ENCODE measurements around the gene RAD51C.
"Not testable (repeated sequence)": the region's sequence is repeated elsewhere in the genome, so short reads cannot be mapped to it uniquely, and the experiment has no call there.

The RAD51C gene

DNA sequence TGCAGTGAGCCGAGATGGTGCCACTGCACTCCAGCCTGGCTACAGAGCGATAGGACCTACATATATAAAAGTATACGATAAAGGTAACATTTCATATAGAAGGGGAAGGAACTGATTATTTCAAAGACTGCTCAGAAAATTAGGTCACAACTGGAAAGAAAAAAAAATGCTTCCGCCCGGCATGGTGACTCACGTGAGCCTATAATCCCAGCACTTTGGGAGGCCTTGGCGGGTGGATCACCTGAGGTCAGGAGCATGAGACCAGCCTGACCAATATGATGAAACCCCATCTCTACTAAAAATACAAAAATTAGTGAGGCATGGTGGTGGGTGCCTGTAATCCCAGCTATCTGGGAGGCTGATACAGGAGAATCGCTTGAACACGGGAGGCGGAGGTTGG, 8.4 kb upstream of the RAD51C start:
- DNase-seq (ENCODE audit: low read depth): no peak

DNA sequence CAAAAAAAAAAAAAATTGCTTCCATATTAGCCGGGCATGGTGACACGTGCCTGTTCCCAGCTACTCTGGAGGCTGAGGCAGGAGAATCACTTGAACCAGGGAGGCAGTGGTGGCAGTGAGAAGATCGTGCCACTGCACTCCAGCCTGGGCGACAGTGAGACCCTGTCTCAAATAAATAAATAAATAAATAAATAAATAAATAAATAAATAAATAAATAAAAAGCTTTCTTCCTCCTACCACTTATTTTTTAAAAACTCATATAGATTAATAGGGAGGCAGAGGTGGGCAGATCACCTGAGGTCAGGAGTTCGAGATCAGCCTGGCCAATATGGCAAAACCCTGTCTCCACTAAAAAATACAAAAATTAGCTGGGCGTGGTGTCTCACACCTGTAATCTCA, 7.9 kb upstream of the RAD51C start:
- DNase-seq (ENCODE audit: low read depth): not testable (repeated sequence)

DNA sequence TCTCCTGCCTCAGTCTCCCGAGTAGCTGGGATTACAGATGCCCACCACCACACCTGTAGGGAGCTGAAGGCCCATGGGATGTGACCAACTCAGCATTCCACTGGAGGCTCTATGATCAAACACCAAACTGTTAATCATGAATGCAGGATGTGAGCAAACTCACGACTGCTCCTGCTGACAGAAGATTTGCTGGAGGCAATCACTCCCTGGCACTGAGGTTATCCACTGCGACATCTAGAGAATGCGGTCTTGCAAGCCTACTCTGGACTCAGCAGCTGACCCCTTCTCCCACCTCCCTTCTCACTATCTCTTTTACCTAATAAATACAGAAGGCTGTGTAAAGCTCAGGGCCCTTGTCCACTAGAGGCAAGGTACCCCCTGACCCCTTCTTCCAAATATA, 5.4 kb upstream of the RAD51C start:
- DNase-seq (ENCODE audit: low read depth): no peak

DNA sequence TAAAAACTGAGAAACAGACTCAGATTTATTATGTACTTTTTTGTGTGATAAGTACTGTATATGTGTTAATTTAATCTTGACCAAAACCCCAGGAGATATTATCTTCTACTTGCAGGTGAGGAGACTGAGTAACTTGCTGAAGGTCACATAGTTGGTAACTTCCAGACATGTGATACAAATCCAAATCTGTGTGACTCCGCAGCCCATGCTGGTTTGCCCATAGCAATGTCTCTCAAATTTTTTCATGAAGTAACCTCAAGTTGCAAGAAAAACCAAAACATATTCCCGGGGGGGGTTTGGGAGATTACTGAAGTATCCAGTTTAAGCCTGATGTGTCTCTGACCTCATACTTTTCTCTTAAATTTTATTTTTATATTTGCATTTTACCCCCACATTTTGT, 3.9 kb upstream of the RAD51C start:
- no peak for DNase-seq (ENCODE audit: low read depth)

DNA sequence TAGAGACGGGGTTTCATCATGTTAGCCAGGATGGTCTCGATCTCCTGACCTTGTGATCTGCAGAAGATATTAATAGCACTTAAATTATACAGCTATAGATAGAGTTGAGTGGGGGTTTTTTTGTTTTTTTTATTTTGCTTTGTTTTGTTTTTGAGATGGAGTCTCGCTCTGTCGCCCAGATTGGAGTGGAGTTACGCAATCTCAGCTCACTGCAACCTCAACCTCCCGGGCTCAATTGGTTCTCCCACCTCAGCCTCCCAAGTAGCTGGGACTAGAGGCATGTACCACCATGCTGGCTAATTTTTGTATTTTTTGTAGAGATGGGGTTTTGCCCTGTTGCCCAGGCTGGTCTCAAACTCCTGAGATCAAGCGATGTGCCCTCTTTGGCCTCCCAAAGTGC, 2.4 kb upstream of the RAD51C start:
- not testable (repeated sequence) for DNase-seq (ENCODE audit: low read depth)

DNA sequence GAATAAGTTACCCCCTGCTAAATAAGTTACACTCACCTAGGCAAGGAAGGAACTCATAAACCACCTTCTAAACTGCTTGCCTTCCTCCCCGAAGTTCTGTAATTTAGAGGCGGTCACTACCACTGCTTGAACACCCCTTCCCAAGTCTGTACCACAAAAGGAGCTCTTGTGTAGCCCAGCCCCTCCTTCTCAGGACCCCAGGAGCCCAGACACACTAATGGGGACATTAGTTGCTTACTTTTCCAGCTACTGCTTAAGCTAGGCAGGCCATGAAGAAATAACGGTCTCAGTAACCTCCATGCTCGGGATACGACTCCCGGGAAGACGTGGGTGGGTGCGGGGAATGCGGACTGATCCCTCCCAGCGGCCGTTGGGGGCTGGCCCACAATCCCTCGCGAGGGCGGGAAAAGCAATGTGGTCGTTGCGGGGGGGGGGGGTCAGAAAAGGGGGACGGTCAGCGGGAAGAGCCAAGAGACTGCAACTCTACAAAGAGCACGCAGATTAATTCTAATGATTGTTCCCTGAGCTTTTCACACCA, 632 bp upstream of the RAD51C start, which contains the start of gene TEX14:
TSS of gene TEX14 (minus strand) at position 345 of the 538 bp plus-strand sequence. CDS start 40,044 bp downstream, outside the sequence.
- DNase-seq (ENCODE audit: low read depth): no peak

DNA sequence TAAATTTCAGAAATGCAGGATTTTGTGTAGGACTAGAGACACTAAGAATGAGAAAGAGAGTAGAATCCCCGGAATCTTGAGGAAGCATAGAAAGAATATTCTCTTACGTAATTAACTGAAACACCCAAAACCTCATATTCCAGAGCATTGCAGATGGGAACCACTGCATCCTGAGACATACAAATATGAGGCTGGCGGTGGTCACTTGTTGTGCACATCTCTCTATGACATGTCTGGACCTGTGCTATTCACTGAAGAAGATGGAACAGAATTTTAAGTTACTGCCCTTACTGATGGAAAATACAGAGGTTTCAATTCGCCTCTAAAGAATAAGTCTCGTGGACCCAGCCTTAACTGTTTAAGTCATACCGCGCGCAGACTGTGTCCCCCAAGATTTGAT, 806 bp downstream of the RAD51C start:
- DNase-seq (ENCODE audit: low read depth): no peak

DNA sequence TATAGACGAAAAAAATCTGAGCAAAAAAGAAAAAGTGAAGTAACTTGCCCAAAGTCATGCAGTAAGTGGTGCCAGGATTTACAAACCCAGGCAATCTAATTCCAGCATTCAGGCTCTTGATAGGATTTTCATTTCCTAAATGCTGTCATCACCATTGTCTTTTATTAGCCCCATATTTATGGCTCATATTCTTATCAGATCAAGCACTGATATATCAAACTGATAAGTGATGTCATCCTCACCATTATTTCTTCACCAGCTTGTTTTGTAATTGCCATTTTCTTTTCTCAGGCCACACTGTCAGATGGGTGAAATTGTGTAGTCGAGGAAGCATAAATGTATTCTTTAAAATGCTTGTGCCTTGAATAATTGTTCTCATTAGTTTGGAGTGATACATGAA, 1.3 kb downstream of the RAD51C start:
- no peak for DNase-seq (ENCODE audit: low read depth)

DNA sequence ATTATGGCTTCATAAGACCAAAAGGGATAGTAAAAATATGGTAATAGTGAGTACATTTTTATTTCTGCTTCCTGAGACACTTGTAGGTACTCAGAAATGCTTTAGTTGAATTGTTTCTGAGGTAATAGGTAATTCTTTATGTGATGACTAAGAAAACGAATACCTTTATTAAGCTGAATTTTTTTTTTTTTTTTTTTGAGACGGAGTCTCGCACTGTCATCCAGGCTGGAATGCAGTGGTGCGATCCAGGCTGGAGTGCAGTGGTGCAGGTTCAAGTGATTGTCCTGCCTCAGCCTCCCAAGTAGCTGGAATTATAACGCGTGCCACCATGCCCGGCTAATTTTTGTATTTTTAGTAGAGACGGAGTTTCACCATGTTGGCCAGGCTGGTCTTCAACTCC, 1.9 kb downstream of the RAD51C start:
- no peak for DNase-seq (ENCODE audit: low read depth)

DNA sequence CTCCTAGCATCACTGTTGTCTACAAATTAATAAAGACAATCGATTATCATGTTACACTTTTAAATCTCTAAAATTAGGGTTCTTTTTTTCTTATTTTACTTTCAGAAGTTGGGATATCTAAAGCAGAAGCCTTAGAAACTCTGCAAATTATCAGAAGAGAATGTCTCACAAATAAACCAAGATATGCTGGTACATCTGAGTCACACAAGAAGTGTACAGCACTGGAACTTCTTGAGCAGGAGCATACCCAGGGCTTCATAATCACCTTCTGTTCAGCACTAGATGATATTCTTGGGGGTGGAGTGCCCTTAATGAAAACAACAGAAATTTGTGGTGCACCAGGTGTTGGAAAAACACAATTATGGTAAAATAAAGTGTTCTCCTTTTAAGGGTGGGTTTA, 2.4 kb downstream of the RAD51C start:
- no peak for DNase-seq (ENCODE audit: low read depth)

DNA sequence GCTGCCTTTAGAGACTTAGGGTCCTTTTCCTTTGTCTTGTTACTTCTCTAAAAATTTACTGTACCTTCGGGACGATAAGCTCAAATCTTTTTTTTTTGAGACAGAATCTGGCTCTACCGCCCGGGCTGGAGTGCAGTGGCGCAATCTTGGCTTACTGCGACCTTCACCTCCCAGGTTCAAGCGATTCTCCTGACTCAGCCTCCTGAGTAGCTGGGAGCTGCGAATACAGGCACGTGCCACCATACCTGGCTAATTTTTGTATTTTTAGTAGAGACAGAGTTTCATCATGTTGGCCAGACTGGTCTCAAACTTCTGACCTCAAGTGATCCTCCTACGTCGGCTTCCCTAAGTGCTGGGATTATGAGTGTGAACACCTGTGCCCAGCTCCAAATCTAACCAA, 7.4 kb downstream of the RAD51C start:
- no peak for DNase-seq (ENCODE audit: low read depth)

DNA sequence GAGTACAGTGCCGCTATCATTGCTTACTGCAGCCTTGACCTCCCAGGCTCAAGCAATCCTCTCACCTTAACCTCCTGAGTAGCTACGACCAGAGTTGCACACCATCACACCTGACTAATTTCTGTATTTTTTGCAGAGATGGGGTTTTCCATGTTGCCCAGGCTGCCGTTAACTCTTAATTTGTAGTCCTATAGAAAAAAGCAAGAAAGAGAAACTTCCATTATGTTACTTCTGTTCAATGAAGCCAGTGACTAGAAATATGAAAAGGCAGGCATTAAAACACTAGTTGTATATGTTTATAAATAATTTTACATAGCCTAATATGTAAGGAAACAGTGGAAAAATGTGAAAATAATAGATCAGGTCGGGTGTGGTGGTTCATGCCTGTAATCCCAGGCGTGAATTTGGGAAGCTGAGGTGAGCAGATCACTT, 9.7 kb downstream of the RAD51C start:
- DNase-seq (ENCODE audit: low read depth): no peak

DNA sequence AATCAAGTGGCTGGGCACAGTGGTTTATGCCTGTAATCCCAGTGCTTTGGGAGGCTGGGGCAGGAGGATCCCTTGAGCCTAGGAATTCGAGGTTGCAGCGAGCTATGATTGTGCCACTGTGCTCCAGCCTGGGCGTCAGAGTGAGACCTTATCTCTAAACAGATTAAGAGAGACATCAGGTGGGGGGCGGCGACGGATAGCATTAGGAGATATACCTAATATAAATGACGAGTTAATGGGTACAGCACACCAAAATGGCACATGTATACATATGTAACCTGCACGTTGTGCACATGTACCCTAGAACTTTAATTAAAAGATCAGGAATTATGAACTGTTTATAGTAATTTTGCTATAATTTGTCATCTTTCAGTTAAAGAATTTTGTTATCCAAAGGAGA, 10.3 kb downstream of the RAD51C start:
- DNase-seq (ENCODE audit: low read depth): no peak

DNA sequence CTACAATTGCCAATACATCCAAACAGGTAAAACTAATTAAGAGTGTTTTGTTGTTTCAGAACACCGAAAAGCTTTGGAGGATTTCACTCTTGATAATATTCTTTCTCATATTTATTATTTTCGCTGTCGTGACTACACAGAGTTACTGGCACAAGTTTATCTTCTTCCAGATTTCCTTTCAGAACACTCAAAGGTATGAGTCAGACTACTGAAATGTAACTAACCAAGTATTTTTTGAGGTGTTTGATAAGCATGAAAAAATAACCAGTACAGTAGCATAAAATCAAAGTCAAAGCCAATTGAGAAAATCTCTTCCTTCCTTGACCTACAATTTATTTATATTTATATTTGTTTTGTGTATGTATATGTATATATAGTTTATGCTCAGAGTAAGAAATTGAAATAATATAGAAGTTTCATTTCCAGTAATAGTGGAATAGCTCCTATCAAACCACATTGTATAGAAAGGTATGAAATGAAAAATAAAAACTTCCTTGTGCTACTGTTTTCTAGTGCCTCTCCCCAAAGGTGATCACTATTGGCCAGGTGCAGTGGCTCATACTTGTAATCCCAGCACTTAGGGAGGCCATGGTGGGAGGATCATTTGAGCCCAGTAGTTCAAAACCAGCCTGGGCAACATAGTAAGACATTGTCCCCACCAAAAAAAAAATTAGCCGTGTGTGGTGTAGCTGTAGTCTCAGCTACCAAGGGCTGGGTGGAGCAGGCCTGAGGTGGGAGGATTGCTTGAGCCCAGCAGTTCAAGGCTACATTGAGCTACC, 10.9 kb downstream of the RAD51C start:
- DNase-seq (ENCODE audit: low read depth): no peak

DNA sequence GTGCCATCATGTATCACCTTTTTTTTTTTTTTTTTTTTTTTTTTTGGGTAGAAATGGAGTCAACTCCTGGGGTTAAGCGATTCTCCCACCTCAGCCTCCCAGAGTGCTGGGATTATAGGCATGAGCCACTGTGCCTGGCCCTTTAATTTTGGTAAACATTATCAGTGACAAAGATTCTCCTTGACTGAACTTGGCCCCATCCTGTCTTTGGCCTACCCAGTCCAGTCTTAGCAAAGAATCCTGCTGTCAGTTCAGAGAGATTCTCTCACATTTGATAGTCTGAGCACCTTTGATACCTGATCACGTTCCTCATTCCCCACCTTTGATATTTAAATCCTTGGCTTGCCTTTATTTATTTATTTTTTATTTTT, 11.5 kb downstream of the RAD51C start:
- no peak for DNase-seq (ENCODE audit: low read depth)

DNA sequence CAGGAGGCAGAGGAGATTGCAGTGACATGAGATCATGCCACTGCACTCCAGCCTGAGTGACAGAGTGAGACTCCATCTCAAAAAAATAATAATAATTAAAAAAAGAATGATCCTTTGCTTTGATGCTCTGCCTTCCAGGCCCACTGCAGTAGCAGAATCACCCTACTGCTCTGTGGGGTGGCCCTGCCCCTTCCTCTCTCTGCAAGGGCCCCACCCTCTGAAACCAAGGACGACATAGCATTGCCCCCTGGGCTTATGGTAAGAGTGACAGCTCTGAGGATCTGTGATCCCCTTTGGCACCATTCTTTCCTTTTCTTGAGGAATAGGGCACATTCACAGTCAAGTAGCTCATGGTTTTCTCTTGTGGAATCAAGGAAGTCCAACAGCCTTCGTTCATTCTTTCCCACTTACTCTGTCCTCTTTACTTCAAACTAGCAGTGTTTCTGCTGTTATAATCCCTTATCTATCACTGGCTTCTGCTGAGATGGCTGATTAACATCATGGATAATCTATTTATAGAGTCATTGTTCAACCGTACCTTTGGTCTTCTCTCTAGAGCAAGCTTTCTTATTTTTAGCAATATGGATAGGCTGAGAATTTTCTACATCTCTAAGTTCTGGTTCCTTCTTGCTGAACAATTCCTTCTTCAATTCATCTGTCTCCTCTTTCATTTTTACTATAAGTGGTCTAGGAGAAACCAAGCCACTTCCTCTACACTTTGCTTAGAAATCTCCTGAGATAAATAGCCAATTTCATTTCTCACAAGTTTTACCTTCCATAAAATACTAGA, 14.1 kb downstream of the RAD51C start:
- DNase-seq (ENCODE audit: low read depth): no peak

DNA sequence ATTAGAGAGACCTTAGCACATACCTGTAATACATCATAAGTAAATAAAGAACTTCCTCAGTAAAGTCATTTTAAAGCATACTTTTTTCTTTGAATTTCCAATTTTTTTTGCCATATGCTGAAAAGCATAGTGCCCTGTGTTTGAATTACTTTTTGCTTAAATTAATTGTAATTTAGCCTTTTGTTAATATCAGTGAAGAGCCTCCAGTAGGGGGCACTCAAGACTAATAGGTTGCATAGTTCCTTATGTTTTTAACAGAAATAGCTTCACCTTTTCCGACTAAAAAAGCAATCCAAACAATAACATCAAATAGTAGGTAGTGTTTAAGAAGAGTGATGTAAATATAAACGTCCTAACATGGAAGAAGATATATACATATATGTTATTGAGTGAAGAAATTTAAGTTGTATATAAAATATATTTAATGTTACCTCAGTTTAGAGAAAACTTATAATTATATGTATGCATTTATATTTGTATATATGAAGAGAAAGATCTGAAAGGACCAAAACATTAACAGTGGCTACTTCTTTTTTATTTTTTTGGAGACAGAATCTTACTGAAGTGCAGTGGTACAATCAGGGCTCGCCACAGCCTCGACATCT, 18.6 kb downstream of the RAD51C start:
- DNase-seq (ENCODE audit: low read depth): peak; percentile 32

DNA sequence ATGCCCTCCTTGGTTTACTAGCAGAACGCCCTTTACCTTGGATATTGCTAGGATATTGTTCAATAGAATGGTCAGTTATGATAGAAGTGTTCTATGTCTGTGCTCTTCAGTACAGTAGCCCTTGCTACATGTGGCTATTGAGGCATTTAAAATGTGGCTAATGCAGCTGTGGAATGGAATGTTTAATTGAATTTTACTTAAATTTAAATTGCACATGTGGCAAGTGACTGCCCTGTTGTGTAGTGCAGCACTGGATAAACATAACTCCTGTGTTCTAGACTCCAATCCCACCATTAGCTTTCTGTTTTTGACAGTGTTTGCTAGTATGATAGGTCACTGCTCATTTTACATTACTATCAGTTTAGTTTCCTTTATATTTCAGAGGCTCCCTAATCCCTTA, 29.9 kb downstream of the RAD51C start:
- DNase-seq (ENCODE audit: low read depth): no peak

DNA sequence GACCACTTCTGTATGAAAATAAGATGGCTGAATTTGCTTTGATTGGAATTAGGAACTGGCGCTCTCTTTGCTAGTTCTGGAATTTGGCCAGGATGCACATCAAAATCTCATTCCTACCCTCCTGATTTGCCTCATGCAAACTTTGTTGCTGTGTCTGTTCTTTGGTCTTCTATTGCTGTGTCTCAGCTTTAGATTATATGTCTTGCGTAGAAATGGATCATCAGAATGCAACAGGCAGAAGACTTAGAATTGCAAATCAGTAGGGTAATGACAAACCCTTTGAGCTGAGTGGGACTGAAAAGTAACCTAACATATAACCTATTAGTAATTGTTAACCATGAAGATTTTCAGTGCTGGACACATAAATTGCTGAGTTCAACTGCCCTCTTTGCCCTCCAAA, 30.3 kb downstream of the RAD51C start:
- DNase-seq (ENCODE audit: low read depth): no peak

DNA sequence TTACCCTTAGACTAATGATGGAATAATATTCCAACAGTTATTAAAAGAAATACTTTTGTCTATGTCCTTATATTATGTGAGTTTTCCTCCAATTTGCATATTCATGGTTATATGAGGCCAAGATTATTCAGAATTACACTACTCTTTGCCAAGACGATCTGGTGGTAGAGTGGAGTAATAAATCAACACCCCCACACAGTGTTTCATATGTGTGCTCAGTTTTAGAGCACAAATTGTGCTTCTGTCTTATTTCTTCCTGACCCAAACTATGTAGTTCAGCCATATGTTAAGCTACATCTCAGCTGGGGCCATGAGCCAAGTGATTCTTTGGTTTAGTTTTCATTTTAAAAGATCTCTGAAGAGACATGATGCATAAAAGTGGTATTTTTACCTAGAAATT, 36.4 kb downstream of the RAD51C start:
- no peak for DNase-seq (ENCODE audit: low read depth)

DNA sequence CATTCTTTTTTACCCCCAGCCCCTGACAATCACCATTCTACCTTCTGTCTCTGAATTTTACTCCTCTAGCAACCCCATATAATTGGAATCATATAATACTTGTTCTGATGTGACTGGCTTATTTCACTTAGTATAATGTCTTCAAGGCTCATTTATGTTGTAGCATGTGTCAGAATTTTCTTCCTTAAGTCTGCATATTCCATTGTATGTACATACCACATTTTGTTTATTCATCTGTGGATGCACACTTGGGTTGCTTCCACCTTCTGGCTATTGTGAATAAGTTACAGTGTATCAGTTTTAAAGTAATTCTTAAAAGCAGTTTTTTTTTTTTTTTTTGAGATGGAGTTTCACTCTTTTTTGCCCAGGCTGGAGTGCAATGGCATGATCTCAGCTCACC, 38.5 kb downstream of the RAD51C start:
- DNase-seq (ENCODE audit: low read depth): no peak

DNA sequence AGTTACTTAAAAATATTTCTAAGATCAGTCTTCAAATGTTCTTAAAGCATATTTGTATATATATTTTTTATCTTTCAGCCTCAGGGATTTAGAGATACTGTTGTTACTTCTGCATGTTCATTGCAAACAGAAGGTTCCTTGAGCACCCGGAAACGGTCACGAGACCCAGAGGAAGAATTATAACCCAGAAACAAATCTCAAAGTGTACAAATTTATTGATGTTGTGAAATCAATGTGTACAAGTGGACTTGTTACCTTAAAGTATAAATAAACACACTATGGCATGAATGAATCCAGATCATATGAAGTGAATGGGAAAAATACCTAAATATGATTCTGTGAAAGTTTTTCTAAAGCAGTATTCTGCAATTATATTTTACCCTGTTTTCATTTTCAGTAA, 41.6 kb downstream of the RAD51C start:
- no peak for DNase-seq (ENCODE audit: low read depth)

DNA sequence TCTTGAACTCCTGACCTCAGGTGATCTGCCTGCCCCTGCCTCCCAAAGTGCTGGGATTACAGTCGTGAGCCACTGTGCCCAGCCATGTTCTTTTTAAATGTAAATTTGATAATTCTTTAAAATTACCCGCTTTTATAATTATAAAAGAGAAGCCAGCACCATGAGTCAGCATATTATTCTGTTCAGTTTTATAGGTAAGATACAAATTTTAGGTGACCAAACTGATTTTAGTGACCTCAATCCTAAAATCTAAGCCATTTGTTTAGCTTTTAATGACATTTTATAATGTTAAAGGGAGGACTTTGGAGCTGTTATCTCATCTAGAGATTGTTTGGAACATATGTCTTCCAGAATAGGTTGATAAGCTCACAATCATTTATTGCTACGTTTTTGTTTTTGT, 42.4 kb downstream of the RAD51C start:
- DNase-seq (ENCODE audit: low read depth): no peak

Data from fibroblast of the conjunctiva (primary cell).